GM18520 (cell line): ENCODE results near the gene ZNF628.
"Not testable (repeated sequence)": the region's sequence is repeated elsewhere in the genome, so short reads cannot be mapped to it uniquely, and the experiment has no call there.

Experiments
- ATAC-seq: cut with Tn5 transposase; IDR thresholded peaks from one replicate; pipeline ENCODE4 v1.9.1; 2021; ENCODE audit not compliant: unreplicated experiment

The ZNF628 gene

GRCh38 chr19:55495646-55496349 lies 19.4 kb downstream of the ZNF628 start:
- ATAC-seq = no peak

GRCh38 chr19:55496820-55497219 lies 20.4 kb downstream of the ZNF628 start:
- ATAC-seq = not testable (repeated sequence)

GRCh38 chr19:55497763-55498162 lies 21.3 kb downstream of the ZNF628 start:
- no peak for ATAC-seq

GRCh38 chr19:55498246-55498840 lies 21.9 kb downstream of the ZNF628 start:
- no peak for ATAC-seq

GRCh38 chr19:55500368-55500952 lies 24.0 kb downstream of the ZNF628 start:
- no peak for ATAC-seq

GRCh38 chr19:55502197-55502952 lies 26.0 kb downstream of the ZNF628 start:
- no peak for ATAC-seq

- no peak for ATAC-seq
These were observed 26.7 kb downstream of the ZNF628 start for GRCh38 chr19:55503157-55503501.

GRCh38 chr19:55503502-55504251 lies 27.3 kb downstream of the ZNF628 start:
- peak; percentile 90 for ATAC-seq

- ATAC-seq = no peak
These were observed 27.8 kb downstream of the ZNF628 start for GRCh38 chr19:55504252-55504603.

- no peak for ATAC-seq
These were observed 28.6 kb downstream of the ZNF628 start for GRCh38 chr19:55504981-55505380.

- no peak for ATAC-seq
These were observed 31.7 kb downstream of the ZNF628 start for GRCh38 chr19:55508120-55508519.

- peak; percentile 92 for ATAC-seq
These were observed 40.6 kb downstream of the ZNF628 start for GRCh38 chr19:55516878-55517620.

GRCh38 chr19:55519451-55520311 lies 43.3 kb downstream of the ZNF628 start:
- no peak for ATAC-seq

- no peak for ATAC-seq
These were observed 44.4 kb downstream of the ZNF628 start for GRCh38 chr19:55520691-55521292.

- ATAC-seq = no peak
These were observed 49.1 kb downstream of the ZNF628 start for GRCh38 chr19:55525289-55526101.

GRCh38 chr19:55526216-55527196 lies 50.1 kb downstream of the ZNF628 start:
- ATAC-seq = no peak
